ENCODE measurements around the gene SIRPB2.
"Not testable (repeated sequence)": the region's sequence is repeated elsewhere in the genome, so short reads cannot be mapped to it uniquely, and the experiment has no call there.

SIRPB2 gene

DNA sequence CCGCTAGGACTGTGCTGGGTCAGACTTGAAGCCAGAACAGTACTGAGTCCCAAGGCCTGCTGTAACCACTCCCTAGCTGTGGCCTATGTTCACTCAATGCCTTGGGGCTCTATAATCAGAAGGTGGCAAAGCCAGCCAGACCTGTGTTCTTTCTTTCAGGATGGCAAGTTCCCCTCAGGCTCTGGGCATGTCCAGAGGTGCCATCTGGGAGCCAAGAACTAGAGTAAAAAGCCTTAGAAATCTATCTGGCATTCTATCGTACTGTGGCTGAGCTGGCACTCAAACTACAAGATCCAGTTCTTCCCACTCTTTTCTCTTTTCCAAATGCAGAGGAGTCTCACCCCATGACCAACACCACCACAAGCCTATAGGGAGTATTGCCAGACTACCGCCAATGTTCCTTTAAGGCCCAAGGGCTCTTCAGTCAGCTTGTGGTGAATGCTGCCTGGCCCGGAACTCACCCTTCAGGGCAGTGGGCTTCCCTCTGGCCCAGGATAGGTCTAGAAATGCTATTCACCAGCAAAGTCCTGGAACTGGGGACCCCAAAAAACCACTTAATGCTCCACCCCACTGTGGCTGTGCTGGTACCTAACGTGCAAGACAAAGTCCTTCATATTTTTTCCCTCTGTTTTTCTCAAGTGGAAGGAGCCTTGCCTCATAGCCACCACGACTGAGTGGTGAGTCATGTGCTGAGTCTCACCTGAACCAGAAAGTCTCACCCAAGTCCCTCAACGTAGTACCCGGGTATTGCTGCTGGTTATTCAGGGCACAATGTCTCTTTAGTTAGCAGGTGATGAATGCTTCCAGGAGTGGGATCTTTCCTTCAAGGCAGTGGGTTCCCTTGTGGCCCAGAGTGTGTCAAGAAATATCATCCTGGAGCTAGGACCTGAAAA is 8.6 kb upstream of the SIRPB2 start:
- no peak for DNase-seq

DNA sequence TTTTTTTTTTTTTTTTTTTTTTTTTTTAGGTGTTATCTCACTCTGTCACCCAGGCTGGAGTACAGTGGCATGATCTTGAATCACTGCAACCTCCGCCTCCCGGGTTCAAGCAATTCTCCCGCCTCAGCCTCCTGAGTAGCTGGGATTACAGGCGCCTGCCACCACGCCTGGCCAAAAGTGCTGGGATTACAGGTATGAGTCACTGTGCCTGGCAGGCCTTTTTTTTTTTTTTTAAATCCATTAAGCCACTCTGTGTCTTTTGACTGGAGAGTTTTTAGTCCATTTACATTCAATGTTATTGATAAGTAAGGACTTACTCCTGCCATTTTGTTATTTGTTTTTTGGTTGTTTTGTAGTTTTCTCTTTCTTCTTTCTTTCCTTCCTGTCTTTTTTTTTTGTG is 6.2 kb upstream of the SIRPB2 start:
- not testable (repeated sequence) for DNase-seq

DNA sequence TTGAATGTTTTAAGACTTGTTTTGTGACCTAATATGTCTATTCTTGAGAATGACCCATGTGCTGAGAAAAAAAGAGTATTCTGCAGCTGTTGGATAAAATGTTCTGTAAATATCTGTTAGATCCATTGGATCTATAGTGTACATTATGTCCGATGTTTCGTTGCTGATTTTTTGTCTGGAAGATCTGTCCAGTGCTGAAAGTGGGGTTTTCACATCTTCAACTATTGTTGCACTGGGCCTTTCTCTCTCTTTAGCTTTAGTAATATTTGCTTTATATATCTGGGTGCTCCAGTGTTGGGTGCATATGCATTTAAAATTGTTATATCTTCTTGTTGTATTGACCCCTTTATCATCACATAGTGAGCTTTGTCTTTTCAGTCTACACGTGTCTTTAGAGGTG is 5.7 kb upstream of the SIRPB2 start:
- DNase-seq = no peak

DNA sequence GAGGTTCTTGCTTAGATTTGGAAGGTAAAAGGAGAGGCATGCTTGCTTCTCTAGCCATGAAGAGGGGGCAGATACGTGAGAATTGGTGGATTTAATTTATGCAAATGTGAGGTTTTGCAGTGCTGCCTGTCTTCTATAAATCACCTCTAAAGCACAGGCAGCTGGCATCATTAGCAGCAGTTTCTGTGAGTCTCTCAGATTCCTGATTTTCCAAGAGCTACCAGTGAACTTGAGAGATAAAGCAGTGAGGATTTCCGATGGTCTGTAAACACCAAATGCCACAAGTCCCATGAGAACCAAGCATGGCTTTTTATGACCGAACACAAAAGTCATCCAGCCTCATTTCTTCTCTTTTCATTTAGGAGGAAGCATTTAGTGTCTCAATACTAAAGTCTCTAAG is 3.2 kb upstream of the SIRPB2 start:
- DNase-seq = no peak

DNA sequence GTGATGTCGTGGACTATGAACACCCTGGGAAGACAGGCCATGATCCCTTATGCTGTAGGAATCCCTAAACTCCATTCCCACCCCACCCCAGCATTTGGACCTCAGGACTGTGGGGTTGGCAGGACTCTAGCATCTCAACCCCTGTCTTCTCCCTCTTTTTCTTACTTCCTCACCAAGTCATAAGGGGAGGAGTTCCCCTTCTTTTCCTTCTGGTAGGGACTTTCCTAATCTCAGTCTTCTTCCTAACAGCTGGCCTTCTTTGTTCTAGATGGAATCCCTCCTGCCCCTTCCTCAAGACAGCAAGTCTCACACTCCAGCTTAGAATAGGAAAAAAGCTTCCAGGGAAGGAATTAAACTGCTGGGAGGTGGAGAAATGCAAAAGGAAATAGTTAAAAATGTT is 2.3 kb upstream of the SIRPB2 start:
- DNase-seq = no peak

DNA sequence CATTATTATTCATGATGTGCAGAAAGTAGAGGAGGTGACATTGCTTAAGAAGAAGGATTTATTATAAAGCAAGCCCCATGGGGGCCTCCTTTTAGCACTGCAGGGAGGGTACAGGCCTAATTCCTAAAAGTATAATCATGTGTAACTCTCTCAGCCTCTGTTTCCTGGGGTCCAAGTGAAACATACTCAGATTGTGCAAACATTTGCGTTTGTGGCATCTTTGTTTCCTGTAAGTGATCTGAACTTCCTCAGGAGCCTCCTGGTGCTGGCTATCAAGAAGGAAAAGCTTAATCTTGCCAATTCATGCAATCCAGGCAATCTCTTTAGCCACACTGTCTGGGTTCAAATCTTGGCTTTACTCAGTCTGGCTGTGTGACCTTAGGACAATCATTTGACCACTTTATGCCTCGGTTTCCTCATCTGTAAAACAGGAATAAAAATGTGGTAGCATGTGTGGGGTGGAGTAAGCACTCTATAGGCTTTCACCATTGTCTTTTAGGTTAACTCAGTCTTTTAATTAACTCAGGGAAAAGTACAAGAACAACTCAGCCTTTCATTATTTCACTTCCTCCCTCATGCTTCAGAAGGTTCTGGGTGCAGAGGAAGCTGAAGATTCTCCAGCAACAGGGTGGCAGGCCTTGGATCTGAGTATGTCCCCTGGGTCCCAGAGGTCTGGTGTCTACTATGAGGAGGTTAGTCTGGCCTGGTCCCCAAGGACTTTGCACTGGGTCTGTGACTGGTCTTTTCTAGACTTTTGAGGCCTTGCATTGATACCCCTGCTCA is 831 bp upstream of the SIRPB2 start:
- no peak for DNase-seq

DNA sequence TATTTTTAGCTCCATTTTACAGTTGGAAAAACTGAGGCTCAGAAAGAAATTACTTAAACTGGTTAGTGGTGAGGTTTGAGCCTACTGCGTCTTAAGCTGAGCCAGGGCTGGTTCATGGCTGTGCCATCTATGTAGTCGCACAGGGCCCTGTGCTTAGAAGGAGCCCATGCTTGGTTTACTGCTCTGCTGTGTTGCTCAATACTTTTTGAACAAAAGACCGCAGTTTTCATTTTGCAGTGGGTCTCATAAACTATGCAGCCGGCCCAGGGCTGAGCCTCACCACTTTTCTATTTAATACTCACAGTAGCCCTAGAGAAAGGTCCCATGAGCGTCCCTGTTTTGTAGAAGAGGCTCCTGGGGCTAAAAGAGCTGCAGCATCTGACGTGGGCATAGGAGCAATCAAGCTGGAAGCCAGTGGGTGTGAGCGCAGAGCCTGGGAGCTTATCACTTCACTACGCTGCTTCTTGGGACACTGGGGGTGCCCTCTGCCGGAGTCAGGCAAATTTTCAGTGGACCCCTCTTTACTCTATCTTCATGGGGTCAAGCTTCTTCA is 501 bp downstream of the SIRPB2 start:
- DNase-seq = no peak

DNA sequence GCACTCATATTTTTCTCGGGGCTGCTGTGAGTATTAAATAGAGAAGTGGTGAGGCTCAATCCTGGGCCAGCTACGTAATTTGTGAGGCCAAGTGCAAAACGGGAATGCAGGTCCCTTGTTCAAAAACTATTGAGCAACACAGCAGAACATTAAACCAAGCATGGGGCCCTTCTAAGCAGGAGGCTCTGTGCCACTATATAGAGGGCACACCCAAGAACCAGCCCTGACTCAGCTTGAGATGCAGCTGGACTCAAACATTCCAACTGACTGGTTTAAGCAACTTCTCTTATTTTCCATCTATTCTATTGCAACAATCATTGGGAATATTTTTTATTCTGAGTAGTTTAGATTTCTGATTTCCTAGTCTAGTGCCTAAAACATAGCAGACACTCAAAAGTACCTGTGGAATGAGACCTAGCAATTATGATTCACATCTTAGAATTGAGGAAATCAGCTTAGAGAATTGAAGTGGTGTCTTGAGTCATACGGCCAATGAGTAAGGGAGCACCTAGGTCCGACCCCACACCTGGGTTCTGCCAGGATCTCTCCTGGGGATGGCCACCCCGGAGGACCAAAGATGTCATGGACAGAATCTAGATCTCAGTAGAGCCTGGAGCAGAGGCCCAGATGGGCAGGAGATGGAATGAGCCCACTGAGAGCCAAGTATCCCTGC is 1.3 kb downstream of the SIRPB2 start:
- DNase-seq = no peak

DNA sequence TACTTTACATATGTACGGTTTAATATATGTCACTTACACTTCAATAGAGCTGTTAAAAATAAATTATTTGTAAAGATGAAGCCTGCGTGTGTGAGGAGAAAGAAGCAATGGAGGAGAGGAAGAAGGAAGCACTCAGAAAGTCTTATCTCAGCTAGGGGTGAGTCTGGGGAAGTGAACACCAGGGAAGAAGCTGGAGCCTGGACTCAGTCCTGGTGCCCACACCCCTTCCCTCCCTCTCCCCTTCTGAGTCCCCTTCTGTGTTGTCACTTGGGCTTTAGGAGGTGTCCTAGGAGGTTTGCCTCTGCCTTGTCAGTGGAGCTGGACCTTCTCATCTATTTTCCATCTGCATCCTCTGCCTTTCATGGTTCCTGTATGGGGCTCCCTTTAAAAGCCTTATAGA is 1.9 kb downstream of the SIRPB2 start:
- no peak for DNase-seq

DNA sequence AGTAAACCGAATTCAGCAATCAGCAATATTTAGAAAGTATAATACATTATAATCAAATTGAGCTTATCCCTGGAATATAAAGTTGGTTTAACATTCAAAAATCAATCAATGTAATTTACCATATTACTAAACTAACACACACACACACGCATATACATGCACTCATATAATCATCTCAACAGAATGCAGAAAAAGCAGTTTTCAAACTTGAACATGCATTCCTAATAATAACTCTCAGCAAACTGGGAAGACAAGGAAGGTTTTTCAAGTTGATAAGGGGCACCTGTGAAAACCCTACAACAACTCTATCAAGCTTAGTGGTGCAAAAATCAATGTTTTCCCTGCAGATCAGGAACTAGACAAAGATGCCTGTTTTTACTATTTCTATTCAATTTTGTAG is 4.7 kb downstream of the SIRPB2 start:
- no peak for DNase-seq

DNA sequence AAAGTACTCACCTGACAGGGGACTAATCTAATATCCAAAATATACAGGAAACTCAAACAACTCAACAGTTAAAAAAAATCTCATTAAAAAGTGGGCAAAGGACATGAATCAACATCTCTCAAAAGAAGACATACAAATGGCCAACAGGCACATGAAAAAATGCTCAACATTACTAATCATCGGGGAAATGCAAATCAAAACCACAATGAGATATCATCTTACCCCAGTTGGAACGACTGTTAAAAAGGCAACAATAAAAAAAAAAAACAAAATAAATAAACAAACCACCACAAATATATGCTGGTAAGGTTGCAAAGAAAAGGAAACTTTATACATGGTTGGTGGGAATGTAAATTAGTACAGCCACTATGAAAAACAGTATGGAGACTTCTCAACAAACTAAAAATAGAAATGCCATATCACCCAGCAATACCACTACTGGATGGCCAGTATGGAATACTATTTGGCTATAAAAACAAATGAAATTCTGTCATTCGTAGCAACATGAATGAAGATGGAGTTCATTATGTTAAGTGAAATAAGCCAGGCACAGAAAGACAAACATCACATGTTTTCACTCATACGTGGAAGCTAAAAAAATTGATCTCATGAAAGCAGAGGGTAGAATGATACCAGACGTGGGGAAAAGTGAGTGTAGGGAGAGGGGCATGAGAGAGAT is 6.6 kb downstream of the SIRPB2 start:
- DNase-seq = no peak

DNA sequence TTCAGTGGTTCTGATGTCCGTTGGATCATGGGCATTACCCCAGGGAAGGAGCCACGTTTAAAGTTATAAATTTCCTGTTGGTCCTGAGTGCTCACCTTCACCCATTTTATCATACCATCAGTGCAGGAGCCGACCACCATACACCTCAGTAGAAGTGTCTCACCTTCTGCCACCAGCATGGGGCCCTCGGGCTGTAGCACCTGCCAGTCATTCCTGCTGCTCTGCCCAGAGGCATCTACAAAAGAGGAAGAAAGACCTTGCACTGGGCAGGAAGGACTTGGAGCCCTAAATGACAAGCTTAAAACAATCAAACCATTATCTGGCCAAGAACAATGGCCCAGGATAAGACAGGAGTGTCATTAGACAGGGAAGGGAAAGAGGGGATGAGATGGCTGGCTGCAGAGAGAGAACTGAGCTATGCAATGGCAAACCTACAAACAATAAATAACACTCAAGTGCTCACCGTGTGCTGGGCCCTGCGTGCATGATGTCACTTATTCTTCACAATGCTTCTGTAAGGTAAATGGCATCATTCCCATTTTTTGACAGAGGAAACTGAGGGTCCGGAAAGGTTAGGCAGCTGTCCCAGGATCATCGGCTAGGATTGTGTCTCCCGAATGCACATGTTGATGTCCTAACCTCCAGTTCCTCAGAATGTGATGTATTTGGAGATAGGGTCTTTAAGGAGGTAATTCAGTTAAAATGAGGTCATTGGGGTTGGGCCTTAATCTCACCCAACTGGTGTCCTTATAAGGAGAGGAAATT is 11.2 kb downstream of the SIRPB2 start:
- DNase-seq = no peak

DNA sequence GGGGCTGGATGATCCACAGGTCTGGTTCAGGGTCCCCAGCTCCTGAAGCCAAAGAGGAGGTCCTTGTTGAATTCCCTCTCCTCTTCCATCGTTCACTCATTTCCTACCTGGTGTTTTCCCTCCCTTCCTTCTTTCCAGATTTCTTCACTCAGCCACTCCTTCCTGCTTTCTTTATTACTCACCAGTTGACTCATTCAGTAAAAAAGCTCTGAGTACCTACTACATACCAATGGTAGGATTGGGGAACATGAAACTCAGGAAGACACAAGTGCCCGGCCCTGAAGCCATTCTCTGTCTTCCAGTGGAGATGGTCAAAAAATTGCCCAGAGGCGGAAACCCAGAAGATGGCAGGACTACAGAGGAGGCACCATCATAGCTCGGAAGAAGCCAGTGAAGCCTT is 12.7 kb downstream of the SIRPB2 start:
- DNase-seq = no peak

DNA sequence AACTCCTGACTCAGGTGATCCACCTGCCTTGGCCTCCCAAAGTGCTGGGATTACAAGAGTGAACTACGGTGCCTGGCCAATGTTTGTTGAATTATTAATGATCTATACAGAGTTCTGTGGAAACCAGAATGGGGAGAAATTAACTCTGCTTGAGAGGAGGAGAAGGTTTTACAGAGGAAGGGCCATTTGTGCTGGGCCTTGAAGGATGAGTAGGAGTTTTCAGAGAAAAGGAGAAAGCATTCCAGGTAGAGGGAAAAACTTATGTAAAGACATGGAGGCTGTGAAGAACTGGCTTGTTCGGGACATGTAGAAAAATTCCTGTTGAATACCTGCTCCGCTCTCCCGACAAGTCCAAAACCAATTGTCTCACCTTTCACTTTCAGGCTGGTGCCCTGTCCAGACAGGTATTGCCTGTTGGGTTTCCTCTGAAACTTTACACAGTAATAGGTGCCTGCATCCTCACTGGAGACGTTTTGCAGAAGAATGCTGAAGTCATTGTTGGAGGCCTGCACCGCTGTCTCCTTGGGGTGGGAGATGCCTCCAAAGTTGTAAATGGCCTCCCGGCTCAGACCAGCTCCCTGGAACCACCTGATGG is 13.2 kb downstream of the SIRPB2 start:
- no peak for DNase-seq

DNA sequence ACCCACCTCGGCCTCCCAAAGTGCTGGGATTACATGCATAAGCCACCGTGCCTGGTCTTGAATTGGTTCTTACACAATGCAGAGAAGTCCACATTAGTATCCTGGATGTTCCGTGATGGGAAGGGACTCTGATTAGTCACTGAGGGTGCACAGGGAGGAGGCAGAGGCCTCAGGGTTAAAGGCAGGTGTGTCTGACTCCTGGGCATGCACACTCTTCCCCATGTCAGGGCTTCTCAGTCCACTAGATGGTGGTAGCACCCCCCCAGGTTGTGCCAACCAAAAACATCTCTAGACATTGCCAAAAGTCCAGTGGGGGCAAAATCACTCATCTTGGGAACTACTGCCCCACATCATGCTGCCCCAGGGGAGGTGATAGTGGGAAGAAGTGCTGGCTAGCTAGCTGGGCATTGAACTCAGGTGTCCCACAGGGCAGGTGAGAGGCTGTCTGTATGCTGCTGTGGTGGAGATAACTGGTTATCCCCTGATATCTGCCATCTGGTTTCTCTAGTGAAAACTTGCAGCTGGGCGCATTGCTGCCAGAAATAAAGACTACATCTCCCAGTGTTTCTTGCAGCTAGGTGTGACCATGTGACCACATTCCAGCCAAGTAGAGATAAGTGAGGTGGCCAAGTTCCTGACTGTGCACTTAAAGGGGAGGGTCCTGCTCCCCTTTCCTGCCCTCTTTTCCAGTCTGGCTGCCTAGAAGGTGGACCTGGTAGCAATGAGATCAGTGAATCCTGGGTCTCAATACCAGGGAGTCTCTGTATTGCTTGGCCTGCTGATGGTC is 16.2 kb downstream of the SIRPB2 start:
- DNase-seq = no peak

DNA sequence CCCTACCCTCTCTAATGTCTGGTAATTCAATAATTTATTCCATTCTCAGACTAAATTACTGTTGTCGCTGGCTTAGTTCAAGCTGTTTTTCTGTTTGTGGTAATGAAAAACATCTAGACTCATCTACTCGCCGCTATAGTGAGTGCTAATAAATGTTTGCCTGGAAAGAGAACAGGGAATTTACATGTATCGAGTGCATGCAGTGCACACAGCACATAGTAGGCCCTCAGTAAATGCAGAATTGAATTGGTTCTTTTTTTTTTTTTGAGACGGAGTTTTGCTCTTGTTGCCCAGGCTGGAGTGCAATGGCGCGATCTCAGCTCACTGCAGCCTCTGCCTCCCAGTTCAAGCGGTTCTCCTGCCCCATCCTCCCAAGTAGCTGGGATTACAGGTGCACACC is 16.9 kb downstream of the SIRPB2 start:
- no peak for DNase-seq

DNA sequence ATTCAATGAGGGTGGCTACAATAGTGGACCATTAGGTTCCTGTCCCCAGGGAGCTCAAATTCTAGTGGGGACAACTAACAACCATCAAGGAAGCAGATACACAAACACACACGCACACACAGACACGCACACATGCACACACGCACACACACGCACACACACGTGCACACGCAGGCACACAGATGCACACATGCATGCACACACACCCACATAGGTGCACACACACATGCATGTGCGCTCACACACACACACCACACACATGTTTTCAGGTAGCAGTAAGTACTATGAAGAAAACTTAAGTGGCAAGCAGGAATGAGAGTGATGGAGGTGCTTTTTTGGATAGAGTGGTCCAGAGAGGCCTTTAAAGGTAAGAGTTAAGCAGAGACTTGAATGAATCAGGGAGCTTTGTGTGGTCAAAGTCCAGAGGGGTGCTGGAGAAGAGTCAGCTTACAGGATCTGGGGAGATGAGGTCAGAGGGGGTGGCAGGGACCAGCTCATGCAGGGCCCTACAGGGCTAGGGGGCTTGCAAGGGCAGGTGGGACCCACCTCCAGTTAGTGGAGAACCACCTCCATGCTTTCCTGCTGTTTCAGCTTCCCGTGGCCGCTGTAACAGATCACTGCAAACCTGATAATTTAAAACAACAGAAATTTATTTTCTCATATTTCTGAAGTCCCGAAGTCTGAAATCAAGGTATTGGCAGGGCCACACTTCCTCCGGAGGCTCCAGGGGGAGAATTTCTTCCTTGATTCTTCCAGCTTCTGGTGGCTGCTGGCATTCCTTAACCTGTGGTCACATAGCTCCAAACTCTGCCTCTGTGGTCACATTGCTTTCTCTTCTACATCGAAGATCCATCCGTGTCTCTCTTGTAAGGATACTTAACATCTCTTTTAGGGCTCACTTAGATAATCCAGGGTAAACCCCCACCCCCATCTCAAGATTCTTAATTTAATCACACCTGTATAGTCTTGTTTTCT is 17.7 kb downstream of the SIRPB2 start:
- DNase-seq = no peak

DNA sequence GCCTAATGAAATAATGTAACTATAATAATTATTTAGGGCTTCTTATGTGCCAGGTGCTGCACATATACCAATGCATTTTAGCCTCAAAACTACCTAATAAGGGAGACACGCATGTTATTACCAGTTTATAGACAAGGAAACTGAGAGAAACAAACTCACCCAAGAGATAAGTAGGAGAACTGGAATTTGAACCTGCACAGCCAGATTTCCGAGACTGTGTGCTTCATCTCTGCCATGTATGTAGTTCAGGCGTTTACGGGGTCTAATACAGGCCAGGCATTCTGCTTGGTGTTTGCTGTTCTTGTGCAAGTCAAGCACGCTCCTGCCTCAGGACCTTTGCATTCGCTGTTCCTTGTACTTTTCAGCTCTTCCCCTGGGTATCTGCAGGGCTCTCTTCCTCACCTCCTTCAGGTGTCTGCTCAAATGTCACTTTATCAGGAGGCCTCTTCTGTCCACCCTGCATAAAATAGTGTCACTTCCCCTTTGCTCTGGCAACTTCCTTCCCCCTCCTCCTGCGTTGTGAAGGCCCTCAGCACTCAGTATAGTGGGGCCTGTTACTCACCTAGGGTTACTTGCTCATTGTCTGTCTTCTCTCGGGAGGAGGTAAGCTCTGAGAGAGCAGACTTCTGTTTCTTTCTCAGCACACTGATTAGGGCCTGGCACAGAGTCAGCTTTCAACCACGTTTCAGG is 18.5 kb downstream of the SIRPB2 start:
- no peak for DNase-seq

DNA sequence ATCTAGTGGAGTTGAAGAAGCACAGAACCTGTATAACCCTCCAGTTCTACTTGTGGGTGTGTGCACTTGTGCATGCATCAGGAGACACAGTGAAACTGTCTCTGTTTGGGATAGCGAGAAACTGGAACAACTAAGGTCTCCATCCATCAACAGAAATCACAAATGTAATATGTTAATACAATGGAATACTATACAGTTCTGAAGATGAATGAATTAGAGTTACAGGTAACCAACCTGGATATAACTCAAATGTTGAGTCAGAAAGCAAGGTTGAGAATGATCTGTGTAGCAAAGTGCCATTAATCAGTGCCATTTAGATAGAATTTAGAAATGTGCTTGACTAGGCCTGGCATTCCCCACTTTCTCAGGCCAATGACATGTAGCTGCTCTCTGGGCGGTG is 20.0 kb downstream of the SIRPB2 start:
- DNase-seq = no peak

All from stimulated activated CD4-positive, alpha-beta T cell treated with anti-CD3 and anti-CD28 coated beads, Interleukin-2, amount 100 ng/mL, for 24 hours (primary cell).